Nephron progenitor cell (in vitro differentiated cells): ENCODE measurements around the gene CDKAL1.

ENCODE experiments used
- DNase-seq: peaks from one replicate; pipeline ENCODE4 v3.0.0; 2021
- H3K27ac Mint-ChIP-seq: 2 replicates; pipeline ENCODE4 v1.8.0; 2021; ENCODE audit warnings: mild to moderate bottlenecking, moderate library complexity, mixed read lengths
- H3K27me3 Mint-ChIP-seq: 2 replicates; pipeline ENCODE4 v1.8.0; 2021; ENCODE audit warnings: mild to moderate bottlenecking, low read depth, mixed read lengths; ENCODE audit not compliant: poor library complexity
- H3K36me3 Mint-ChIP-seq: 2 replicates; pipeline ENCODE4 v1.8.0; 2021; ENCODE audit warnings: low read depth, mixed read lengths
- H3K4me1 Mint-ChIP-seq: 2 replicates; pipeline ENCODE4 v1.8.0; 2021; ENCODE audit warnings: mixed read lengths
- H3K4me3 Mint-ChIP-seq: 2 replicates; pipeline ENCODE4 v1.8.0; 2021; ENCODE audit warnings: mild to moderate bottlenecking, moderate library complexity, mixed read lengths
- H3K9me3 Mint-ChIP-seq: 2 replicates; pipeline ENCODE4 v1.8.0; 2021; ENCODE audit warnings: mild to moderate bottlenecking, moderate library complexity, mixed read lengths
- TF ChIP-seq, protein P1 (sequence below): fragments of 200-600 bp; sonication (generic); IDR thresholded peaks from 2 replicates; pipeline ENCODE4 v1.5.0; 2021; ENCODE audit warnings: antibody characterized with exemption

CDKAL1 gene

GRCh38 chr6:21235162-21235561, 700.9 kb downstream of the CDKAL1 start:
- H3K4me3 Mint-ChIP-seq, result no peak overlapping the region
- H3K4me1 Mint-ChIP-seq, result peaks cover 7% of the 10 kb centered on the region
- no peaks in the 10 kb centered on the region for H3K27me3 Mint-ChIP-seq
- peaks cover 76% of the 10 kb centered on the region for H3K36me3 Mint-ChIP-seq
- TF ChIP-seq, protein P1, sequence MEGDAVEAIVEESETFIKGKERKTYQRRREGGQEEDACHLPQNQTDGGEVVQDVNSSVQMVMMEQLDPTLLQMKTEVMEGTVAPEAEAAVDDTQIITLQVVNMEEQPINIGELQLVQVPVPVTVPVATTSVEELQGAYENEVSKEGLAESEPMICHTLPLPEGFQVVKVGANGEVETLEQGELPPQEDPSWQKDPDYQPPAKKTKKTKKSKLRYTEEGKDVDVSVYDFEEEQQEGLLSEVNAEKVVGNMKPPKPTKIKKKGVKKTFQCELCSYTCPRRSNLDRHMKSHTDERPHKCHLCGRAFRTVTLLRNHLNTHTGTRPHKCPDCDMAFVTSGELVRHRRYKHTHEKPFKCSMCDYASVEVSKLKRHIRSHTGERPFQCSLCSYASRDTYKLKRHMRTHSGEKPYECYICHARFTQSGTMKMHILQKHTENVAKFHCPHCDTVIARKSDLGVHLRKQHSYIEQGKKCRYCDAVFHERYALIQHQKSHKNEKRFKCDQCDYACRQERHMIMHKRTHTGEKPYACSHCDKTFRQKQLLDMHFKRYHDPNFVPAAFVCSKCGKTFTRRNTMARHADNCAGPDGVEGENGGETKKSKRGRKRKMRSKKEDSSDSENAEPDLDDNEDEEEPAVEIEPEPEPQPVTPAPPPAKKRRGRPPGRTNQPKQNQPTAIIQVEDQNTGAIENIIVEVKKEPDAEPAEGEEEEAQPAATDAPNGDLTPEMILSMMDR, result no peak
- peaks cover 53% of the 10 kb centered on the region for H3K9me3 Mint-ChIP-seq
- H3K27ac Mint-ChIP-seq, result no peak overlapping the region
- DNase-seq, result no peak

DNA sequence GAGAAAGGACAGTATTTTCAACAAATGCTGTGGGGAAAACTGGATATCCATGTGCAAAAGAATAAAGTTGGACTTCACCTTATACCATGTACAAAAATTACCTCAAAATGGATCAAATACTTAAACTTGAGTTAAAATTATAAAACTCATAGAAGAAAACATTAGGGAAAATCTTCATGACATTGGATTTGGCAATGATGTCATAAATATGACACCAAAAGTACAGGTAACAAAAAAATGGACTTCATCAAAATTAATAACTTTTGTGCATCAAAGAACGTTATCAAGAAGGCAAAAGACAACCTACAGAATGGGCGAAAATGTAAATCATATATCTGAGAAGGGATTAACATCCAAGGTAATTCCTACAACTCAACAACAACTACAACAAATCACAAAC, 704.0 kb downstream of the CDKAL1 start:
- peaks cover 6% of the 10 kb centered on the region for H3K4me1 Mint-ChIP-seq
- DNase-seq, result no peak

GRCh38 chr6:21240709-21241108, 706.5 kb downstream of the CDKAL1 start:
- no peak overlapping the region for H3K27ac Mint-ChIP-seq
- no peaks in the 10 kb centered on the region for H3K27me3 Mint-ChIP-seq
- H3K9me3 Mint-ChIP-seq, result peaks cover 30% of the 10 kb centered on the region
- H3K4me3 Mint-ChIP-seq, result no peak overlapping the region
- H3K36me3 Mint-ChIP-seq, result peaks cover 30% of the 10 kb centered on the region
- no peak for DNase-seq
- peaks cover 10% of the 10 kb centered on the region for H3K4me1 Mint-ChIP-seq
- TF ChIP-seq, protein P1, result no peak

More for the DNA sequence above, 704.0 kb downstream of the CDKAL1 start:
- Mint-ChIP-seq H3K9me3 (peaks cover 48% of the 10 kb centered on the region), H3K27ac (no peak overlapping the region), H3K36me3 (peaks cover 50% of the 10 kb centered on the region), H3K27me3 (no peaks in the 10 kb centered on the region), H3K4me3 (no peak overlapping the region)
- TF ChIP-seq, protein P1, result no peak

- Mint-ChIP-seq H3K27me3 (no peaks in the 10 kb centered on the region), H3K9me3 (peaks cover 30% of the 10 kb centered on the region), H3K27ac (no peak overlapping the region), H3K4me3 (no peak overlapping the region), H3K36me3 (peaks cover 30% of the 10 kb centered on the region), H3K4me1 (peaks cover 10% of the 10 kb centered on the region)
- TF ChIP-seq, protein P1, result no peak
- no peak for DNase-seq
Measured at GRCh38 chr6:21241231-21242130, 707.2 kb downstream of the CDKAL1 start.

DNA sequence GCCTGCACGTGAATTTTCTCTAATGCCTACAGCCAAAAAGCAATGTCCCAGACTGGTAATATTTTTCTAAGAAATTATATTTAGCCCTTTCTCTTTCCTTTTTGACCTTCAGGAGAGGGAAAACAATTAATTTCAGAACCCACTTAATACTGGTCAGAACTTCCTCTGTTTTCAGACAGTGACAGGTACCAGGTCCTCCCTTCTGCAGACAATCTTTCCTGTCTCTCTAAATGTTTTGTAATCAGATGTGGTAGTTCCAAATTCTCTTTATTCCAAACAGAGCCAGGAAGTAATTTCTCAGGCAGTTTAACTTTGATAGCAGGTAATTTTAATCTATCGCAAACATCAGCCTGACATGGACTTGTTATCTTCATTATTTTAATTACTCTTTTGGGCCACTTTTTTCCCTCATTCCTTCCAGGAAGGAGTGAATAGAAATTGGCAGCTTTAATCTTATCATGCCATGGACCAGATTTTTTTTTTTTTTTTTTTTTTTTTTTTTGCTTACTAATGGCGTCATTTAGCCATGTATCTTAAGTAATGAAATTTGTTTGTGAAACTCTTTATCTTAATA, 710.7 kb downstream of the CDKAL1 start:
- Mint-ChIP-seq H3K4me3 (no peak overlapping the region), H3K27ac (no peak overlapping the region), H3K27me3 (no peaks in the 10 kb centered on the region), H3K4me1 (peaks cover 10% of the 10 kb centered on the region), H3K9me3 (peaks cover 17% of the 10 kb centered on the region), H3K36me3 (peaks cover 8% of the 10 kb centered on the region)
- DNase-seq, result no peak
- TF ChIP-seq, protein P1, result no peak
